ENCODE results near the gene CDH4.
"Not testable (repeated sequence)": the region's sequence is repeated elsewhere in the genome, so short reads cannot be mapped to it uniquely, and the experiment has no call there.

The CDH4 gene

DNA sequence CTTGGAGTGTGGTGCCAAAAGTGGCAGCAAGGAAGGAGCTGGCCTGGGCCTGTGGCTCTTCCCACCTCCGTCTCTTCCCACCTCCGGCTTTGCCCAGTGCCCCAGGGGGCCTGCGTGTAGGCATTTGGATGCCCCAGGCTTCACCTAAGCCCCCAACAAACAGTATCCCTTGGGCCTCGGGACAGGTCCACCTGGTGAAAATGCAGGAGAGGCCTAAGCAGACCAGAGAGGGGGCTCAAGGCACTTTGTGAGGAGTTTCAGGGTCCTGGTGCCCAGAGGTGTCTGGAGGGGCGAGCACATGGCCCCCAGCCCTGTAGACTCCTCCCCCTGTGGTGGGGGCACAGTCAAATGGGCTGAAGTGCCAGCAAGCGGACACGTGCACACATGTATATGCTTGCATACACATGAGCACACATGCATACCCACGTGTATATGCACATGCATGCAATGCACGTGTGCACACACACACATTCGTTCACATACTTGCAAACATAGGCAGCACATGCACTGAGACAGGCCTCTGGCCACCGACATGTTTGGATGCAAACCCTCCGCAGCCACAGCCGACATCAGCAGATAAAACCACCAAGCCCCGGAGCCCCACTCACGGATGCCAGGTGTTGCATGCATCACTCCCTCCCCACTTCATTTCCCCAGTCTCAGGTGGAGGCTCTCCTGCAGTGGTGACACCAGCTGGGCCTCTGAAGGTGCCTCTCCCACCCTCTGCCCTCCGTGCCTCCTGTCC lies 689.1 kb downstream of the CDH4 start:
- no peak for ATAC-seq

DNA sequence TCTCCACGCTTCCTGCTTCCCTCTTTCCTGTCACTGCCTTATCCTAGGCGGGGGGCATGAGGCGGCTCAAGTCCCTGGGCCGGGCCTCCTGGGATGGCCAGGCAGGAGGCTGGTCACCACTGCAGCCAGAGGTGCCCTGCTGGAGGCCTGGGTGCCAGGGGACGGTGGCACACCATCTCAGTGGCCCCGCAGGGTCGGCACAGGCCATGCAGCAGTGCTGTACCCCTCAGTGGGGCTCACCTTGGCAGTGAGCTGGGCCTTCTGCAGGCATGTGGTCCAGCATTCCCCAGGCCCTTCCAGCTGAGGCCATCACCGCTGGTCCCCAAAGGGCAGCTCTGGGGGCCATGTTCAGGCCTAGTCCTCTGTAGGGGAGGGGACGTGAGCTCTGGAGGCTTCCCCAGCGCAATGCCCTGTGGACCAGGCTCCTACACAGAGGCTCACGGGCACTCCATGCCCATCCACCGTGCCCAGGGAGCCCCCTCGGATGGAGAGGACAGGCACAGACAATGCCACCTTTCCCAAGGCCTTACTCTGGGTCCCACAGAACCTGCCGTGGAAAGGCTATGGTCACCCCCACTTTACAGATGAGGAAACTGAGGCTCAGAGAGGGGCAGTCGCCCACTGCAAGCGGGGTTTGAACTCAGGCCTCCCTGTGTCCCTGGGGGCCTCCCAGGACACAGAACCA lies 689.8 kb downstream of the CDH4 start:
- no peak for ATAC-seq

DNA sequence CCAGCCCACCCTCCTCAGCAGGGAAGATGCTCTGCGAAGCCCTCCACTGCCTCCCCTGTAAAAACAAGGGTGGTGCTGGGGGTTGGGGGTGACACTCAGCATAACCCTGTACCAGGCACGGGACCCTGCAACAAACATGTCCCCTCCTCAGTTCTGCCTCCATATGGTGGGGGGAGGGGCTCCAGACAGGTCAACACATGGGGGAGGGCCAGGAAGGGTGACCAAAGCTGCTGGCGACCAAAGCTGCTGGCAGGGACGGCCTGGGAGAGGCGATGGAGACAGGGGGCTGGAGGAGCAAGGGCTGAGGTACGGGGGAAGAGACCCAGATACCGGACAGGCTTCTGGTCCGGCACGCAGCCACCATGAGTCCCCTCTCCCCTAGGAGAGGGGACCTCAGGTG lies 690.5 kb downstream of the CDH4 start:
- no peak for ATAC-seq

DNA sequence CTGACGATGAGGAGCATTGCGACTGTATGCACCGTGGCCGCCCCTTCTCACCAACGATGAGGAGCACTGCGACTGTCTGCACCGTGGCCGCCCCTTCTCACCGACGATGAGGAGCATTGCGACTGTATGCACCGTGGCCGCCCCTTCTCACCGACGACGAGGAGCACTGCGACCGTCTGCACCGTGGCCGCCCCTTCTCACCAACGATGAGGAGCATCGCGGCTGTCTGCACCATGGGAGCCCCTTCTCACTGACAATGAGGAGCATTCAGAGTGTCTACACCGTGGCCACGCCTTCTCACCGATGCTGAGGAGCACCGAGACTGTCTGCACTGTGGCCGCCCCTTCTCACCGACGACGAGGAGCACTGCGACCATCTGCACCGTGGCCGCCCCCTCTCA lies 692.9 kb downstream of the CDH4 start:
- ATAC-seq = not testable (repeated sequence)

- ATAC-seq = not testable (repeated sequence)
Observed at GRCh38 chr20:61945495-61945894, 693.4 kb downstream of the CDH4 start.

- not testable (repeated sequence) for ATAC-seq
Observed at GRCh38 chr20:61948056-61948455, 696.0 kb downstream of the CDH4 start.

DNA sequence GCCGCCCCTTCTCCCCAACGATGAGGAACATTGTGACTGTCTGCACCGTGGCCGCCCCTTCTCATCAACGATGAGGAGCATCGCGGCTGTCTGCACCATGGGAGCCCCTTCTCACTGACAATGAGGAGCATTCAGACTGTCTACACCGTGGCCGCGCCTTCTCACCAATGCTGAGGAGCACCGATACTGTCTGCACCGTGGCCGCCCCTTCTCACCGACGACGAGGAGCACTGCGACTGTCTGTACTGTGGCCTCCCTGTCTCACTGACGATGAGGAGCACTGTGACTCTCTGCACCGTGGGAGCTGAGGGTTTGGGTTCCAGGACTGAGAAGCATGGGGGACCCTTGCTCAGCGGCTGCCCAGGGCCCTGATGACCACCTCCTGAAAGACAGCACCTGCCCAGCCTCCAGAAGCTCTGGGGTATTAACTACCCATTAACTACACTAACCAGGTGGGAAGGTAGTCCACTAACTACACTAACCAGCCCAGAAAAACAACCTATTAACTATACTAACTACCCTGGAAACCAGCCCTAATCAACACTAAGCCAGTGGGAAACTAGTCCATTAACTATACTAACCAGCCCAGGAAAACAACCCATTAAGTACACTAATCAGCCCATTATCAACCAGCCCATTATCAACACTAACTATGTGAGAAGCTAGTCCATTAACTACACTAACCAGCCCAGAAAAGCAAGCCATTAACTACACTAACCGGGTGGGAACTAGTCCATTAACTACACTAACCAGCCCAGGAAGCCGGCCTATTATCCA lies 696.7 kb downstream of the CDH4 start:
- ATAC-seq = no peak

- ATAC-seq = no peak
Observed at GRCh38 chr20:61949363-61949713, 697.3 kb downstream of the CDH4 start.

GRCh38 chr20:61949714-61950640 lies 697.9 kb downstream of the CDH4 start:
- no peak for ATAC-seq

- ATAC-seq = no peak
Observed at GRCh38 chr20:61950641-61951071, 698.6 kb downstream of the CDH4 start.

- no peak for ATAC-seq
Observed at GRCh38 chr20:61951695-61952533, 699.9 kb downstream of the CDH4 start.

DNA sequence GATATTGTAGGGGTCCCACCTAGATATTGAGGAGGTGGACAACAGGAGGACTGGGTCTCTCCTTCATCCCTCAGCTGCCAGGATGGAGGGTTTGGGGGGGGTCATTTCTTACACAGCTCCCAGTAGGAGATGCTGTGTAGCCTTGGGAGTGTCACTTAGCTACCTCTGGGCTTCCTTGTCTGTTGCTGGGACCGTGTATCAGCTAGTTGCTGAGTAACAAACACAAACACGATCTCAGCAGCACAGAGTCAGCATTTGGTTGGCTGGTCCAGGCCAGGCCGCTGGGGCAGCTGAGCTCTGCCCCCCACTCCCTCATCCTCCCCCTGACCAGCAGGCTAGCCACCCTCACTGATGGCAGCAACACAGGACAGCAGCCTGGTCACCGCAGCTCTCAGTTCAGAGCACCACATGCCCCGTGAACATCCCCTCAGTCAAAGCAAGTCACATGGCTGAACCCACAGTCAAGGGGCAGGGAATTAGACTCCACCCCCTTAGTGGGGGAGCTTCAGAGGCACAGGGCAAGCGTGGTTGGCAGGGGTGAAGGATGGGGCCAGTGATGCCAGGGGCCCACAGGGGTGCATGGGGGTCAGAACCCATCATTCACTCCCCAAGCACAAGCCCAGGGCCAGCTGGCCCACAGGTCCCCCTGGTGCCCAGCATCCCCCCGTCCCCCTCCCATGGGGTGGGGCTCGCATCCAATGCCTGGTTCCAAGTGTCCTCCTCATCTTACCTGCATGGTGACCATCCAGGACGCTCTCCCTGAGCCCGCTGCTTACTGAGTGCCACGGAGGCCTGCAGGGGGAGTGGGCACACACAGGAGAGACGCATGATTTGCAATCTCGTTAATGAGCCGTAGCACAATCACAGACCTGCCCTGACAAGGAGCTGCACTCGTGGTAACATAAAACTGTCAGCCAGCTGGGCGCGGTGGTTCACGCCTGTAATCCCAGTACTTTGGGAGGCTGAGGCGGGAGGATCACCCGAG lies 701.3 kb downstream of the CDH4 start:
- ATAC-seq = no peak

DNA sequence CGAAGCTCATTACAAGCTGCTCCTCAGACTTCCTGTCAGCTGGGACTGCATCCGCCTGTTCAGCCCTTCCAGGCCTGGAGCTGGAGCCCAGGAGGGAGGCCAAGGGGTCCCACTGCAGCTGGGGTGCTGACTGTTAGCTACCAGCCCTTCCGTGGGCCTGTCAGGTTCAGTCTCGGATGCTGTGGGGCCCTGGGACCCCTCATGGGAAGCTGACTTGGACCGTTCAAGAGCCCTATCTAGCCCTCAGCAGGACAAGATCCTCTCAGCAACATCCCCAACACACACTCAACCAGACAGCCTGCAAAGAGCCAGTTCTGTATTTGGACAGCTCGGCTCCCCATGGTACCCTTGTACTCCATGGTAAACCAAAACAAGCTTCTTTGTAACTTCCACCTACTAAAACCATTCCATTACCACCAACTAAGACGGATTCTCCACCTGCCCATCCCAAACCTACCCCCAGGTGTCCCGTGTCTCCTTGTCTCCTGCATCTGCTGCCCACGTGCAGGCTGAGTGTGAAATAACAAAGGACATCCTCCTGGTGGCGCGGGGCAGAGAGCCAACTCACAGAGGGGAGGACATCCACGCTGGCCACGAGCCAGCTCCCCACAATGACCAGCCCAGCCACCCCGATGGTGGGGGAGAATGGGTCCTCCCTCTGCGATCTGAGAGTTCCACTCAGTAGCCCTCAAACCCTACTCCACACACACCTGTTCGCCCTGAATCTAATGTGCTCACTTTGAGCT lies 702.4 kb downstream of the CDH4 start:
- ATAC-seq = no peak

GRCh38 chr20:61955668-61956395 lies 703.8 kb downstream of the CDH4 start:
- ATAC-seq = no peak

GRCh38 chr20:61956396-61957342 lies 704.6 kb downstream of the CDH4 start:
- no peak for ATAC-seq

- no peak for ATAC-seq
Observed at GRCh38 chr20:61957961-61958715, 706.1 kb downstream of the CDH4 start.
